Stimulated activated CD8-positive, alpha-beta memory T cell treated with anti-CD3 and anti-CD28 coated beads, Interleukin-15, amount 100 ng/mL, for 1 hour (primary cell): ENCODE data around the gene EIF4E1B.
"Not testable (repeated sequence)": the region's sequence is repeated elsewhere in the genome, so short reads cannot be mapped to it uniquely, and the experiment has no call there.

Experiments
- DNase-seq: peaks from one replicate; pipeline ENCODE4 v3.0.0-alpha.2; 2020; ENCODE audit warnings: low read depth

EIF4E1B gene, protein sequence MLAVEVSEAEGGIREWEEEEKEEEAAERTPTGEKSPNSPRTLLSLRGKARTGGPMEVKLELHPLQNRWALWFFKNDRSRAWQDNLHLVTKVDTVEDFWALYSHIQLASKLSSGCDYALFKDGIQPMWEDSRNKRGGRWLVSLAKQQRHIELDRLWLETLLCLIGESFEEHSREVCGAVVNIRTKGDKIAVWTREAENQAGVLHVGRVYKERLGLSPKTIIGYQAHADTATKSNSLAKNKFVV

DNA sequence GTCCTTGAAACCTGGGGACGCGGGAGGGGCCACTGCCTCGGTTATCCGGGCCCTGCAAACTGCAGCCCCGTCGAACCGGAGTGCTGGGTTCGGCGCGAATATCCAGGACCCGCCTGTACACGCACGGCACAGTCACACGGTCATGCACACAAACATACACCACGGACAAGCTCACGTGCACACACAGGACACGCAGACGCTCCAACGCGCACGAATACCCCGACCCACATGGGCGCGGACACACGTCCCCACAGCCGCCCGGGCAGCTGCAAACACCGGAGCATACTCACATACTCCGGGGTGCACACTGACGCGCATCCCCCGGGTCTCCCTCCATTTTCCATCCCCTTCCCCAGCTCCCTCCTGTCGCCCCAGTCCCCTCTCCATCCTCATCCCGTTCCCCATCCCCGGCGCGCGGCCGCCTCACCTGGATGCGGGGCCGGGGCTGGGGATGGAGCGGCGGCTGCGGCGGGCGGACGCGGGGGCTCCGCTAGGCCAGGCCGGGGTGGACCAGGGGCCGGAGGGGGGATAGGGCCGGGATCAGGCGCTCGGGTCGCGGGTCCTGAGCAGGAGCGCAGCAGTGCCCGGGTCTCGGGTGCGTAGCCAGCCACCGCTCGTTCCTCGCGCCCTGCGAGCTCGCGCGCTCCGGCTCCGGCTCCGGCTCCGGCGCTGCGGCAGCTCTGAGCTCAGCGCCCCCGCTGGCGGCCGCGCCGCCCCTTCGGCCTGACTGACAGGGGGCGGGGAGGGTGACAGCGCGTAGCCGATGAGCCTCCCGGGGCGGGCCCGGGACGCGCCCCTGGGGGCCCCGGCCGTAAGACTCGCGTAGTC is at the start of gene EIF4E1B, which contains the start of gene SNCB:
Gene EIF4E1B (plus strand): TSS at position 823 of the 828 bp plus-strand sequence. CDS start 12,113 bp downstream, outside the sequence.
Gene SNCB (minus strand): TSS at position 682 of the 828 bp plus-strand sequence. CDS start 880 bp downstream, outside the sequence.
- no peak for DNase-seq

DNA sequence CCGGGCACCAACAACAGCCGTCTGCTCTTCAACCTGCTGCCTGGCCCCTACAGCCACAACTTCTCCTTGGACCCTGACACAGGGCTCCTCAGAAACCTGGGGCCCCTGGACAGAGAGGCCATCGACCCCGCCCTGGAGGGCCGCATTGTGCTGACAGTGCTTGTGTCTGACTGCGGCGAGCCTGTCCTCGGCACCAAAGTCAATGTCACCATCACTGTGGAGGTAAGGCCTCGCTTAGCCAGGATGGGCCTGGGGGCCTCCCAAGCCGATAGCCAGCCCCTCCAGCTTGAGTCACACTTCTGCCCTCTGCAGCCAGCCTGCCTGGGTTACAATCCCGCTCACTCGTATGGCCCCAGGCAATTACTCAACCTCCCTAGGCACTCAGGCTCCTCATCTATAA is 49.1 kb upstream of the EIF4E1B start:
- no peak for DNase-seq

DNA sequence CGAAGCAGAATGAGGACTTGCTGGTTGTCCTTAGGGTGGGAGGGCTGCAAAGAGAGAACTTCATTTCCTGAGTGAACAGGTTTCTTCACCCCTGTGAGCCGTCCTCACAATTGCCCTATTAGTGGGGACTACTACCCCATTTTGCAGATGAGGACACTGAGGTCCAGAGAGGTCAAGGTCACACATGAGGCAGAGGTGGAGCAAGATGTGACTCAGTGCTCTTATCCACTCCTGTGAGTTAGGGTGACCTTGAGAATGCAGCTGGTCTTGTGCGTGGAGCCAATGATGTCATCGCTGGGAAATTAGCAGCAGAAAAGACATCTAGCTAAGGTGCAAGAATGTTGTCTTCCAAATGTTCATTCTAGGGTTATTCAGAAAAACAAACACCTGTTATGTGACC is 47.4 kb upstream of the EIF4E1B start:
- no peak for DNase-seq

DNA sequence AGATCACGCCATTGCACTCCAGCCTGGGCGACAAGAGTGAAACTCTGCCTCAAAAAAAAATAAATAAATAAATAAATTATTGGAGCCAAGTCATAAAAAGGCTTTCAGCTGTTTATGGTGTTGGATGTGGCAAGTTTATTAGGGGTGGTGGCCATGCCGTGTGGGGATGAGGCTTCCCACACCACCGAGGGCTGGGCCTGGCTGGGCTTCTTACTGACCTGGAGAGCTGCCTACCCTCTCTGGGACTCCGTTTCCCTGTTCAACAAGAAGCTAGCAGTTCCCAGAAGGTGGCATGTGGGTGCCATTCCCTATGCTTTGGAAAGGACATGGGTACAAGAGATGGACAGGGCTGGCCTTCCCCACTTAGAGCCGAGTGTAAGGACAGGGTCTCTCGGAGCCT is 43.1 kb upstream of the EIF4E1B start:
- DNase-seq: no peak

DNA sequence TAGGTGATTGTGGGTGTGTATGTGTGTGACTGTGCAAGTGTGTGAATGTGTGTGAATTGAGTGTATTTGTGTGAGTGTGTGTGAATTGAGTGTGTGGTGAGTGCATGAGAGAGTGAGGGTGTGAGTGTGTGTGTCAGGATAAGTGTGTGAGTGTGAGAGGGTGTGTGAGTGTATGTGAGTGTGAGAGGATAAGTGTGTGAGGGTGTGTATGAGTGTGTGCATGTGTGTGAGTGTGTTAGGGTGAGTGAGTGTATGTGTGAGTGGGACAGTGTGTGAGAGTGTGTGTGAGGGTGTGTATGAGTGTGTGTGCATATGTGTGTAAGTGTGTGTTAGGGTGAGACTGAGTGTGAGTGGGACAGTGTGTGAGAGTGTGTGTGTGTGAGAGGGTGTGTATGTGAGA is 42.2 kb upstream of the EIF4E1B start:
- no peak for DNase-seq

DNA sequence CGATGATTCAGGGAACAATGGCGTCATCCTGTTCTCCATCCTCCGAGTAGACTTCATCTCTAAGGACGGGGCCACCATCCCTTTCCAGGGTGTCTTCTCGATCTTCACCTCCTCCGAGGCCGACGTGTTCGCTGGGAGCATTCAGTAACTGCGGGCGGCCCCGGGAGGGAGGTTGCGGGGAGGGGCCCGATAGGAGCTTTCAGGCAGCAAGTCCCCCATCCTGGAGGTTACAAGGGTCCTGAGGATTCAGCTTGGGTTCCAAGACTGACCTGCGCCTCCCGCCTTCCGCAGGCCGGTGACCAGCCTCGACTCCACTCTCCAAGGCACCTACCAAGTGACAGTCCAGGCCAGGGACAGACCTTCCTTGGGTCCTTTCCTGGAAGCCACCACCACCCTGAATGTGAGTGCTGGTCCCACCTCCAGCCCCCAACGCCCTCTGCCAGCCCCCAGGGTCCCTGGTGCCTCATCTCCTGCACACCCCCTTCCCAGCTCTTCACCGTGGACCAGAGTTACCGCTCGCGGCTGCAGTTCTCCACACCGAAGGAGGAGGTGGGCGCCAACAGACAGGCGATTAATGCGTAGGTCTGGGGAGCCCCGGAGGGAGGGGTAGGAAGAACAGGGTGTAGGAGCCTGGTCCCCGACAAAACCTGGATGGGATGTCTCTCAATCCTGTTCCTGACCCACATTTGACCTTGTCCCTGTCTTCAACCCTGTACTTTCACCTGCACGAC is 41.3 kb upstream of the EIF4E1B start:
- no peak for DNase-seq

DNA sequence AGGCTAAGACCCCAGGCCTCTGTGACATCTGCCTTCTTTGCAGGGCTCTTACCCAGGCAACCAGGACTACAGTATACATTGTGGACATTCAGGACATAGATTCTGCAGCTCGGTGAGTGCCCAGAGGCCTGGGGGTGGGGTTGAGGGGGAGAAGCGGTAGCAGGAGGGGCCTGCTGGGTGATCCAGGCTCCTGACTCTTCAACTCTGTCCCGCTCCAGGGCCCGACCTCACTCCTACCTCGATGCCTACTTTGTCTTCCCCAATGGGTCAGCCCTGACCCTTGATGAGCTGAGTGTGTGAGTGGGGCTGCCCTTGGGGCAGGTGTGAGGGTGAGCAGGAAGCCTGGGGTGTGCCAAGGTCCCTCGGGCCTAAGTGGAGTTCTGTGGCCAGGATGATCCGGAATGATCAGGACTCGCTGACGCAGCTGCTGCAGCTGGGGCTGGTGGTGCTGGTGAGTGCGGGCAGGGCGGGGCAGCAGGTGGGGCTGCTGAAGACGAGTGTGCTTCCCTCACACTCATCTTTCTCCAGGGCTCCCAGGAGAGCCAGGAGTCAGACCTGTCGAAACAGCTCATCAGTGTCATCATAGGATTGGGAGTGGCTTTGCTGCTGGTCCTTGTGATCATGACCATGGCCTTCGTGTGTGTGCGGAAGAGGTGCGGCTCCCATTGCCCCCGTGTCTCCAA is 40.3 kb upstream of the EIF4E1B start:
- DNase-seq: no peak

DNA sequence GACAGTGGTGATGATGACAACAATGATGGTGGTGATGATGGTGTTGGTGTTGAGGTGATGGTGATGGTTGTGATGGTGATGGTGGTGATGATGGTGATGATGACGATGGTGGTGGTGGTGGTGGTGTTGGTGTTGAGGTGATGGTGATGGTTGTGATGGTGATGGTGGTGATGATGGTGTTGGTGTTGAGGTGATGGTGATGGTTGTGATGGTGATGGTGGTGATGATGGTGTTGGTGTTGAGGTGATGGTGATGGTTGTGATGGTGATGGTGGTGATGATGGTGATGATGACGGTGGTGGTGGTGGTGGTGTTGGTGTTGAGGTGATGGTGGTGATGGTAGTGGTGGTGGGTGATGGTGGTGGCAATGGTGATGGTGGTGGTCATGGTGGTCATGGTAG is 38.8 kb upstream of the EIF4E1B start:
- not testable (repeated sequence) for DNase-seq

DNA sequence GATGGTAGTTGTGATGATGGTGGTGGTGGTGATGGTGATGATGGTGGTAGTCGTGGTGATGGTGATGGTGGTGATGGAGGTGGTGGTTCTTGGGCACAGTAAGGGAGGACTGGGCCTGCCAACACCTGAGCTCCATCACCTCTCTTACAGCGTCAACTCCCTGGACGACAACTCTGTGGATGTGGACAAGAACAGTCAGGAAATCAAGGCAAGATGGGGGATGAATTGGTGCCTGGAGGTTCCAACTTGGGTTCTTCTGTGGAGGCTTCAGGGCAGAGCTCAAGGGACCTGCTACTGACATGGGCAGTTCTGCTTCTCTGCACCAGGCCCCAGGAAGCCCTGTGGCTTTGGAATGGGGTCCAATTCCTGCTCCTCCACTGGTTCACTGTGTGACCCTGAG is 37.9 kb upstream of the EIF4E1B start:
- DNase-seq: no peak

DNA sequence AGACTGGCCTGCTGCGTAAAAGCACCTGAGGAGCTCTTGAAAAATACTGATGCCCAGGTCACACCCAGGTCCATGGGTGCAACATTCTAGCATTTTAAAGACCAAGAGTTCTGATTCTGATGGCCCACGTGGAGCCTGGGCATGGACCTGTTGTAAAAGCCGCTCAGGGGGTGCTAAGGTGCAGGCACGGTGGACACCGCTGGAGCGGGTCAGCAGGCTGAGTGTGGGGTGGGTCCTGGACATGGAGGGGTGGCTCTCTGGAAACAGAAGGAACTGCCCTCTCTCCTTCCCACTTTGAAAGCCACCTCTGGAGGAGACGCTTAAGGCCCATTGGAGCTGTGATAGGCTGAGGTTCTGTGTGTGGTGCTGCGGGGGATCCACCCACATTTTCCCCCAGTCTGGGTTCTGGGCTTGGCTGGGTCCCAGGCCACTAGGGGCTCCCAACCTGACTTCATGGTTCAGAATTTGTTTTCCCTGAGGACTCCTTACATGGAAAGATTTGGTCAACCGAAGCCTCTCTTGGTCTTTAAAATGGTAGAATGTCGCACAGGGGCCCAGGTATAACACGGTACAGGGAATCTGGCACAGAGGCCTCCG is 37.1 kb upstream of the EIF4E1B start:
- DNase-seq: no peak

DNA sequence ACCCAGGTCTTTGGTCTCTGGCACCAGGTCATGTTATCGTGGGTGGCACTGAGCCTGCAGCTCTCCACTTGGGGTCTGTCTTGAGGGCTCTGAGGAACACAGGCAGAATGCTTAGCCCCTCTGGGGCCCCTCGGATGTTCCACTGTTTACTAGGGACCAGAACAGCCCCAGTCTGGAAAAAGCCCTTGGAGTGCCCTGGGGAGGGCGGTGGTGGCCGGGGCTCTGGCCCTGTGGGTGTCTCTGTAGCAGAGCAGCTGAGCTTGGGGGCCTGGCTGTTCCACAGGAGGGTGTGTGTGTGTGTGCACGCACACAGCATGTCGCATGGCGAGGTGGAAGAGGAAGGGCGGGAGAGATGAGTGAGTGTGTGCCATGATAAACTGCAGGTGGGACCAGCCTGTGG is 35.9 kb upstream of the EIF4E1B start:
- DNase-seq: no peak

DNA sequence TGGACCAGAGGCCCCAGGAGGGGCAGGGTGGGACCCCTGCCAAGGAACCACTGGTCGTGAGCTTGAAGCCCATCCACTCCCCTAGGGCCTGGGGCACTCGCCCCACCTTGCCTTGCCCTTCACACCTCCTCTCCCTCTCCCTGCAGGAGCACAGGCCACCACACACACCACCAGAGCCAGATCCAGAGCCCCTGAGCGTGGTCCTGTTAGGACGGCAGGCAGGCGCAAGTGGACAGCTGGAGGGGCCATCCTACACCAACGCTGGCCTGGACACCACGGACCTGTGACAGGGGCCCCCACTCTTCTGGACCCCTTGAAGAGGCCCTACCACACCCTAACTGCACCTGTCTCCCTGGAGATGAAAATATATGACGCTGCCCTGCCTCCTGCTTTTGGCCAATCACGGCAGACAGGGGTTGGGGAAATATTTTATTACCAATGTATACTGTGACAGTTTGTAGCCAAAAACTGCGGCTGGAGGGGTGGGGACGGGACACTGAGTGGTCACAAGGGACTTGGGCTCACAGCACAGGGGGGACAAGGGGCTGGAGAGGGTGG is 35.0 kb upstream of the EIF4E1B start:
- no peak for DNase-seq

DNA sequence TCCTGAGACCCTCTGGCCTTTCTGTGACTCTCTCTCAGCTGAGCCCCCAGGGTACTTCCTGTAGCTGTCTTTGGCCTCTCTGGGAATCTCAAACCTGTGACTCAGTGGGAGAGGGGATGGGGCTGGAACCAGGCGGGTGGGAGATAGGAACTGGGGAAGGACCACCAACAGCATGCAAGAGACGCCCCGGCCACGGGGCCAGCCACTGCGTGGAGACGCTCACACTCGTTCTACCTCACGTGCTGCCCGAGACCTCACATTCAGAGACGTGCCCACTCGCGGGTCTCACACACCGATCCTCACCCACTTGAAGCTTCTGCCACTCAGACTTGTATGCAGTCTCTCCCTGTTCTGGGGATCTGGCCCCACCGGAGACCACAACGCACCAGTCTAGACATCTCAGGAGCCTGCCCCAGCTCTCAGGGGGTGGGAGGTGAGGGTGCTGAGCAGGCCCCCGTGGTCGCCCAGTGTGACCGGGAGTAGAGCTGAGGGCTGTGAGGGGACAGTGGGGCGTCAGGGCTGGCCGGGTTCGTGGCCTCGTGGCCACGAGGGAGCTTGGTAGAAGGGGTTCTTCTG is 34.3 kb upstream of the EIF4E1B start:
- DNase-seq: no peak

DNA sequence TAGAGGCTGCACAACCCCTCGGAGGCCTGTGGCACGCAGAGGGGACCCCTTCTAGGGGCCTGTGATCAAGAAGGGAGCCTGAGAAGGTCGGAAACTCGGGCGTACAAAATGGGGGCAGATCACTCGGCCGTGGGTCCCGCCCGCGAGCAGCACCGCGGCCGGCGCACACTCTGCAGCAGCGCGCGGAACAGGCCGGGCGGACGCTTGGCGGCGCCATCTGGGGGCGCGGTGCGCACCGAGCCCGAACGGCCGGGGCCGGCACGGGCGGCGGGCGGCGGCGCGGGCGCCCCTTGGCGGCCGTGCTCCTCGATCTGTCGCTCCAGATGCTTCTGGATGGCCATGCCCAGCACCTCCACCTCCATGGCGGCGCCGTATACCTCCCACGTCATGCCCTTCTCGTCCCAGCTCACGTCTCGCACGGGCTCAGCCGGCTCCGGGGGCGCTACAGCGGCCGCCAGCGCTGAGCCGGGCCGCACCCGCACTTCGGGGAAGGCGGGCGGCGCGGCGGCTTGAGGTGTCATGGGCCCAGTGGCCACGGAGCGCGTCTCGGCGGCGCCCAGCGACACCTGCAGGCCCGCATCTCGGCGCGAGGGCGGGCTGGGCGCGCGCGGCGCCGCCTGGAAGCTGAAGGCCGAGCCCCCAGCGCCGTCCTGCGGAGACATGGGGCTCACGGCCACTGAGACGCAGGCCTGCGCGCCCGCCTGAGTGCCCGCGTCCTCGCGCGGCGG is 33.6 kb upstream of the EIF4E1B start:
- DNase-seq: peak; percentile 39

DNA sequence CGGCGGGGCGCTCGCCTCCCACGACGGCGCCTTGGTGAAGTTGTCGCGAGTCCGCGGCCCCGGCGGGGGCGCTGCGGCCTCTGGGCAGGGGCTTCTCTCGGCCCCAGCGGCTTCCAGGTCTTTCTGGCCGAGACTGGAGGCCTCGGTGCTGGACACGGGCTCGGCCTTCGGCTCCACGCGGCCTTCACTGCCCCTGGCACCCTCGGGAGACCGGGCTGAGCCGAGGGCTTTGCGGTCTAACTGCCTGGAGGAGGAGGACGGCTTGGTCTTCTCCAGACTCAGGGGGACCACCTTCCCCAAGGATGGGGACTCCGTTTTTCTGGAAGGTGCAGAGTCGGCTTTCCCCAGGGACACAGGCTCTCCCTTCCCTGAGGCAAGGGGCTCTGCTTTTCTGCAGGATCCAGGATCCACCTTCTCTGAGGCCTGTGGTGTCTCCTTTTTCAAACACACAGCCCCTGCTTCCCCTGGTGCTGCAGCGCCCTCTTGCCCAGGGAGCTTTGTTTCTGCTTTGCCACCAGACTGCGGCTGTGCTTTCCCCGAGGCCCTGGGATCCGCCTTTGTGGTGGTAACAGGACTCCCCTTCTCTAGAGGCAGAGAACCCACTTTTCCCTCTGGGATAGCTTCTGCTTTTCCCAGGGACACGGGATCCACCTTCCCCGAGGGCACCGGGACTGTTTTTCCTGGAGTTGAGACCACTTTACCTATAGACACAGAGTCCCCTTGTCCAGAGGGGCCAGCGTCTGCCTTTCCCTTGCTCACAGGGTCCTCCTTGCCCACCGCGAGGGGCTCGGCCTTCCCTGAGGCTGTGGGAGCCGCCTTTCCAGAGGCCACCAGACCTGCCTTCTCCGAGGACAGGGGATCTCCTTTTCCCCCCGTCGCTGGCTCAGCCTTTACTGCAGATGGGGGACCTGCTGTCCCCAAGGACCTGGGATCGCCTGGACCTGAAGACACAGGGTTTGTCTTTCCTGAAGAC is 32.8 kb upstream of the EIF4E1B start:
- no peak for DNase-seq

DNA sequence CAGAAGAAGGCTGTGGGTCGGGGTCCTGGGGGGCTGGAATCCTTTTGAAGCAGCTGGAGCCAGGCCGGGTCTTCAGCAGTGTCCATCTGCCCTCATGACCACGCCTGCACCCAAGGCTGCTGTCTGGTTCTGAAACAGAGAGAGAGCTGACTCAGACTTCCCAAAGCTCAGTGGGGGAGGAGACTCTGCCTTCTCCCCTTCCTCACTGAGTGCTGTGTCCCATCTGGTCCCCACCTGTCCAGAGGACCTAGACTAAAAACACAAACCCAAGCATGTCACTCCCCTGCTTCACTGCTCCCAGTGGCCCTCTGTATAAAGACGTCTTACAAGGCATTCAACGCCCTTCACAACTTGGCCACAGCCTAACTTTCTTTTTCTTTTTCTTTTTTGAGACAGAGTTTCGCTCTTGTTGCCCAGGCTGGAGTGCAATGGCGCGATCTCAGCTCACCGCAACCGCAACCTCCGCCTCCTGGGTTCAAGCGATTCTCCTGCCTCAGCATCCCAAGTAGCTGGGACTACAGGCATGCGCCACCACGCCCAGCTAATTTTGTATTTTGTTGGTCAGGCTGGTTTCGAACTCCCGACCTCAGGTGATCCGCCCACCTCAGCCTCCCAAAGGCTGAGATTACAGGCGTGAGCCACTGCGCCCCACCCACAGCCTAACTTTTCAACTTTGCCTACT is 30.6 kb upstream of the EIF4E1B start:
- not testable (repeated sequence) for DNase-seq

DNA sequence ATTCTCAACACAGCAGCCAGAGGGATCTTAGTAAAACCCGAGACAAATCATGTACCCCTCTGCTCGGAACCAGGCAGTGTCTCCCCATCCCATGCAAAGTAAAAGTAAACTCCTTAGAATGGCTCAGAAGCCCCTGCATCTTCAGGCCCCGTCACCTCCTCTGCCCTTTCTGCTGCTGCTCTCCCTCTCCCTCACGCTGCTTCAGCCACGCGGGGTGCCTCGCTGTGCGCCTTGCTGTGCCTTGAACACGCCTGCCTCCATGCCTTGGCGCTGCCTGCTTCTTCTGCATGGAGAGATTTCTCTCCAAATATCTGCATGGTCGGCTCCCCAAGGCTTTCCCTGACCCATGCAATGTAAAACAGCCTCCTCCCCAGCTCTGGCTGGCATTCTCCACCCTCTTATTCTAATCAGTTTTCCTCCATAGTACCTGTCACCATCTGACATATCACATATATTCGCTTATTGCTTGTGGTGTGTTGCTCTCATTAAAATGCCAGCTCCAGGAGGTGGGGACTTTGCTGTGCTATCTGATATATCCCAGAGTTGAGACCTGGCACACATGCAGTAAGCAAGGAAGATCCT is 28.5 kb upstream of the EIF4E1B start:
- no peak for DNase-seq

DNA sequence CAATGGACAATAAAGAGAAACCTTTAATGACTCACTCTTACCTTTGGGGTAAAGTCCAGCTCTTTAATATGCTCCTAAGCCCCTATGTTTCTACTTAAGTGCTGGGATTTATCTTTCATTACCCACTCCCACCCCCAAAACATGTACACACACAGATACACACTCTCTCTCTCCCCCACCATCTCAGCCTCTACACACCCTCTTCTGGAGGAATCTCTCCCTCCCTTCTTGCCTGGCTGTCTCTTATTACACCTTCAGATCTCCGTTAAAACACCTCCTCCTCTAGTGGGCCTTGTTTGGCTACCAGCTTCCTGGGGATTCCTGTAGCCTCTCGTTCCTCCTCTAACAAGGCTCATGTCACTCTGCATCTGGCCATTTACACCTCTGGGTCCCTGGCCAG is 27.4 kb upstream of the EIF4E1B start:
- DNase-seq: no peak
